ENCODE data around the gene CAND1. TPM values are rescaled to one million over a fixed set of nuclear protein-coding genes. Genes with fewer than 3 reads are reported as not detected.
A peak's percentile ranks its signal among the peaks of the same experiment; 100 is the strongest.

CAND1 gene
- total and polyA plus RNA-seq, 9 of the 15 experiments (the other 6 are each of a cell fraction or from before 2014, with no cell fraction given), result 24.0 to 167 (median 77.5) TPM

- TF ChIP-seq ETV6 (IDR thresholded peaks at IDR 0.05; ENCODE audit: borderline replicate concordance in 1 of 2, low read depth in 2 of 2, low read length in 1 of 2), result no peak
- TF ChIP-seq ETV6 (CRISPR knock-in tag; IDR thresholded peaks at IDR 0.05; ENCODE audit: borderline replicate concordance), result no peak
- TF ChIP-seq CAMTA2 (CRISPR knock-in tag; conservative IDR thresholded peaks at IDR 0.05), result no peak
- peak; percentile 55; the same call in 1 of the 2 replicates for TF ChIP-seq POLR2AphosphoS5 (IDR thresholded peaks at IDR 0.05; ENCODE audit: control insufficient read depth, insufficient read depth, low read depth, low read length)
- no peak for TF ChIP-seq SRSF7 (optimal IDR thresholded peaks at IDR 0.05; ENCODE audit: low read depth, low read length)
- no peak for TF ChIP-seq ZNF444 (CRISPR knock-in tag; IDR thresholded peaks at IDR 0.05)
- TF ChIP-seq ZNF57 (CRISPR knock-in tag; IDR thresholded peaks at IDR 0.05), result no peak
- no peak for TF ChIP-seq NCOA4 (IDR thresholded peaks at IDR 0.05; ENCODE audit: partially characterized antibody)
- no peak for TF ChIP-seq U2AF1 (optimal IDR thresholded peaks at IDR 0.05; ENCODE audit: low read depth, low read length)
- TF ChIP-seq MAFK (IDR thresholded peaks at IDR 0.05; ENCODE audit: low read length), result peak; percentile 39; the same call in 1 of the 2 replicates
- peak; percentile 98 for TF ChIP-seq MGA (IDR thresholded peaks at IDR 0.05)
- no peak for TF ChIP-seq BCL6 (CRISPR knock-in tag; IDR thresholded peaks at IDR 0.05)
- TF ChIP-seq ARID3B (CRISPR knock-in tag; IDR thresholded peaks at IDR 0.05; ENCODE audit: borderline replicate concordance), result 0 out of 2 replicates have a peak, but pooled peaks have one; percentile 83
- 0 out of 2 replicates have a peak, but pooled peaks have one; percentile 15 for TF ChIP-seq USF2 (CRISPR knock-in tag; IDR thresholded peaks at IDR 0.05)
These were observed at the start of gene CAND1 (continued) for GRCh38 chr12:67268896-67269632.

All from K562 (cell line).